ENCODE data around the gene H1-8.
A peak's percentile ranks its signal among the peaks of the same experiment; 100 is the strongest.
"Not testable (repeated sequence)": the region's sequence is repeated elsewhere in the genome, so short reads cannot be mapped to it uniquely, and the experiment has no call there.

H1-8 gene

GRCh38 chr3:129543156-129543790, at the start of gene H1-8:
H1-8 (plus strand) TSS chr3:129543175; CDS start chr3:129543219, 44 bp downstream.
- no peak for DNase-seq

GRCh38 chr3:129493206-129493605, 49.8 kb upstream of the H1-8 start:
- no peak for DNase-seq

- not testable (repeated sequence) for DNase-seq
Measured at GRCh38 chr3:129494499-129494898, 48.5 kb upstream of the H1-8 start.

GRCh38 chr3:129495006-129495639, 47.9 kb upstream of the H1-8 start:
- peak; percentile 76 for DNase-seq

GRCh38 chr3:129497876-129498275, 45.1 kb upstream of the H1-8 start:
- DNase-seq = not testable (repeated sequence)

GRCh38 chr3:129498603-129499488, 44.1 kb upstream of the H1-8 start:
- DNase-seq = not testable (repeated sequence)

- DNase-seq = not testable (repeated sequence)
Measured at GRCh38 chr3:129499604-129500333, 43.2 kb upstream of the H1-8 start.

GRCh38 chr3:129500334-129500658, 42.7 kb upstream of the H1-8 start:
- DNase-seq = no peak

- no peak for DNase-seq
Measured at GRCh38 chr3:129501630-129502029, 41.3 kb upstream of the H1-8 start.

- DNase-seq = no peak
Measured at GRCh38 chr3:129502641-129503408, 40.1 kb upstream of the H1-8 start.

- no peak for DNase-seq
Measured at GRCh38 chr3:129503471-129504291, 39.3 kb upstream of the H1-8 start.

GRCh38 chr3:129504471-129505100, 38.4 kb upstream of the H1-8 start:
- DNase-seq = no peak

- DNase-seq = no peak
Measured at GRCh38 chr3:129505341-129505740, 37.6 kb upstream of the H1-8 start.

- no peak for DNase-seq
Measured at GRCh38 chr3:129506231-129506742, 36.7 kb upstream of the H1-8 start.

- DNase-seq = no peak
Measured at GRCh38 chr3:129507181-129507831, 35.7 kb upstream of the H1-8 start.

GRCh38 chr3:129512595-129512994, 30.4 kb upstream of the H1-8 start:
- DNase-seq = no peak

GRCh38 chr3:129513705-129514104, 29.3 kb upstream of the H1-8 start:
- DNase-seq = no peak

- no peak for DNase-seq
Measured at GRCh38 chr3:129514110-129514509, 28.9 kb upstream of the H1-8 start.

GRCh38 chr3:129514563-129514962, 28.4 kb upstream of the H1-8 start:
- DNase-seq = no peak

Data from fibroblast of skin of right biceps (primary cell).